GM12875 (cell line): Measurements from ENCODE around the gene NOTCH1.

Experiments used
- H3K4me3 ChIP-seq: one replicate; pipeline ENCODE4 v1.5.1; 2011; ENCODE audit warnings: low read depth, low read length, control low read depth
- TF ChIP-seq, protein P1 (sequence below): IDR thresholded peaks from 2 replicates; pipeline ENCODE4 v1.5.1; 2011; ENCODE audit warnings: low read depth, mild to moderate bottlenecking, control low read depth, inconsistent platforms, low read length, moderate library complexity, borderline replicate concordance; ENCODE audit not compliant: insufficient read depth

Gene NOTCH1

DNA sequence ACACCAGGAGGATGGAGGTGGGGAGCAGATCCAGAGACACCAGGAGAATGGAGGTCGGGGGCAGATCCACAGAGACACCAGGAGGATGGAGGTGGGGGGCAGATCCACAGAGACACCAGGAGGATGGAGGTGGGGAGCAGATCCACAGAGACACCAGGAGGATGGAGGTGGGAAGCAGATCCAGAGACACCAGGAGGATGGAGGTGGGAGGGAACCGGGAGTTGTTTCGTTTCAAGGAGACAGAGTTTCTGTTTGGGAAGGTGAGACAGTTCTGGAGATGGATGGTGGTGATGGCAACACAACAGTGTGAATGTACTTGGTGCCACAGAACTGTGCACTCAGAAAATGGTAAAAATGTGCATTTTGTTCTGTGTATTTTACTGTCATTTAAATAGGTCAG is 97.2 kb downstream of the NOTCH1 start:
- TF ChIP-seq, protein P1, sequence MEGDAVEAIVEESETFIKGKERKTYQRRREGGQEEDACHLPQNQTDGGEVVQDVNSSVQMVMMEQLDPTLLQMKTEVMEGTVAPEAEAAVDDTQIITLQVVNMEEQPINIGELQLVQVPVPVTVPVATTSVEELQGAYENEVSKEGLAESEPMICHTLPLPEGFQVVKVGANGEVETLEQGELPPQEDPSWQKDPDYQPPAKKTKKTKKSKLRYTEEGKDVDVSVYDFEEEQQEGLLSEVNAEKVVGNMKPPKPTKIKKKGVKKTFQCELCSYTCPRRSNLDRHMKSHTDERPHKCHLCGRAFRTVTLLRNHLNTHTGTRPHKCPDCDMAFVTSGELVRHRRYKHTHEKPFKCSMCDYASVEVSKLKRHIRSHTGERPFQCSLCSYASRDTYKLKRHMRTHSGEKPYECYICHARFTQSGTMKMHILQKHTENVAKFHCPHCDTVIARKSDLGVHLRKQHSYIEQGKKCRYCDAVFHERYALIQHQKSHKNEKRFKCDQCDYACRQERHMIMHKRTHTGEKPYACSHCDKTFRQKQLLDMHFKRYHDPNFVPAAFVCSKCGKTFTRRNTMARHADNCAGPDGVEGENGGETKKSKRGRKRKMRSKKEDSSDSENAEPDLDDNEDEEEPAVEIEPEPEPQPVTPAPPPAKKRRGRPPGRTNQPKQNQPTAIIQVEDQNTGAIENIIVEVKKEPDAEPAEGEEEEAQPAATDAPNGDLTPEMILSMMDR, result no peak
- H3K4me3 ChIP-seq, result no peak overlapping the region

GRCh38 chr9:136447173-136447778 is 98.6 kb downstream of the NOTCH1 start:
- no peak overlapping the region for H3K4me3 ChIP-seq
- TF ChIP-seq, protein P1, result no peak

DNA sequence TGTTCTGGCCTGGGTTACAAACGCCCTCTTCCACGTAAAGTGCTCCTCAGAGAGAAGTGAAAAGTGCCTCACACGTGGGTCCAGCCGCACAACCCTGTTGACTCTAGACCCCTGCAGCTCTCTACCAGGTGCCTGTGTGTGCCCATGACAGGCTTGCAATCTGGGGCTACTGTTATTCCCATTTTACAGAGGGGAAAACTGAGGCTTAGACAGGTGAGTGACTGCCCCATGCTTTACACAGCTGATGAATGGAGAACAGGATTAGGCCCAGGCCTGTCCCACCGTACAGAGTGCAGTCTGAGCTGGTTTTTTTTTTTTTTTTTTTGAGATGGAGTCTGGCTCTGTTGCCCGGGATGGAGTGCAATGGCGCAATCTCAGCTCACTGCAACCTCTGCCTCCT is 100.0 kb downstream of the NOTCH1 start:
- TF ChIP-seq, protein P1, result no peak
- no peak overlapping the region for H3K4me3 ChIP-seq
